Measurements from ENCODE around the gene SETD7. TPM values are rescaled to one million over a fixed set of nuclear protein-coding genes. Genes with fewer than 3 reads are reported as not detected.

SETD7 gene
- total RNA-seq, 4 donors from 2014 or later, result 19.7 to 31.3 (median 24.8) TPM

DNA sequence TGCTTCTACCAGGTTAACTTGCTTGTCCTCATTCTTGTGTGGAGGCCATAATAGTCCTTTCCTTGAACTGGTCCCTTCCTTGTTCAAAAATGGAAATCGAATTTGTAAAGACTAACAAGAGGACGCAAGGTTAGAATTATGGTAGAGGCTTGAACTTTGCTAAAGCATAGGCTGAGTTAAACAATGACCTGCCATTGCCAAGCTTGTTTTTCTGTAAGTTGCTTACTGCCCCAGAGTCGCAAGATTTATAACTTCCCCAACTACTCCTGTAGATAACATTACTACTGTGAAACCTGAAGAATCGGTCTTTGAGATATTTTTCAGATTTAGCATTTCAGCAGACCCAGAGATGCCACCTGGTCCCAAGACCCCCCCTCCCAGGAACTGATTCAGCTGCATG is 56.8 kb downstream of the SETD7 start:
- Histone ChIP-seq H3K4me1 (no peaks in the 10 kb centered on the region), H3K27me3 (no peaks in the 10 kb centered on the region), H3K9me3 (no peaks in the 10 kb centered on the region), H3K27ac (no peak overlapping the region), H3K4me3 (no peak overlapping the region), H3K36me3 (no peaks in the 10 kb centered on the region)
- DNase-seq, result no peak
- TF ChIP-seq POLR2A (IDR thresholded peaks at IDR 0.05) (no peak), EP300 (IDR thresholded peaks at IDR 0.05; ENCODE audit: low read depth) (no peak), CTCF (IDR thresholded peaks at IDR 0.05) (no peak), POLR2AphosphoS5 (IDR thresholded peaks at IDR 0.05) (no peak)
- in situ Hi-C loops (cut with MboI; ENCODE audit: low pct_ligation_motif_present in 1 of 4, low pct_unique_long_range_greater_than_20kb in 1 of 4, low sequenced_read_pairs in 3 of 4) (loop anchor here in 1 of 4 donors (10.0 kb wide), 1 partner anchor 136 kb away; no protein-coding TSS in a partner anchor), intact Hi-C loops (cut with DNase I; ENCODE audit: low total_unique reads) (loop anchor here (5.0 kb wide), 2 partner anchors 133 to 153 kb away; no protein-coding TSS in a partner anchor)
- WGBS, 2 donors (ENCODE audit: low coverage in 1 of 2), result 56 to 85% methylated on average over 3 to 4 of the region's 4 CpGs

DNA sequence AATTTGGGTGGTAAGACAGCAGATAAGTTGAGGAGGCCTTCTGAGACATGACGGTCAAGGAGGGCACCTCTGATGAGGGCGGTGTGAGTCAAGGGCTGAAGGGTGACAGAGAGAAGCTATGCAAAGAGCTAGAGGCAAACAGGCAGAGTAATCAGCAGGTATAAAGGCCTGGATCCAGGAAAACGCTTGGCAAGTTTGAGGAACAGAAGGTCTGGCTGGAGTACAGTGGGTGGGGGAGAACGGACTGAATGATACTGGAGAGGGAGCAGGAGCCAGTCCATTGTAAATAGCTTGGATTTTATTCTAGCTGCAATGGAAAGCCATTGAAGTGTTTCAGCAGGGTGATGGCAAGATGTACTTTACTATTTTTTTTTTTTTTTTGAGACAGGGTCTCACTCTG is 62.8 kb downstream of the SETD7 start:
- no peak overlapping the region for H3K4me3 ChIP-seq
- 86 to 88% methylated on average over 4 of the region's 4 CpGs for WGBS, 2 donors (ENCODE audit: low coverage in 1 of 2)
- H3K9me3 ChIP-seq, result no peaks in the 10 kb centered on the region
- H3K27ac ChIP-seq, result no peak overlapping the region
- in situ Hi-C loops (cut with MboI; ENCODE audit: low pct_ligation_motif_present in 1 of 4, low pct_unique_long_range_greater_than_20kb in 1 of 4, low sequenced_read_pairs in 3 of 4), result loop anchor here in 1 of 4 donors (10.0 kb wide), 1 partner anchor 142 kb away; no protein-coding TSS in a partner anchor
- intact Hi-C loops (cut with DNase I; ENCODE audit: low total_unique reads), result no loop called here
- no peaks in the 10 kb centered on the region for H3K27me3 ChIP-seq
- DNase-seq, result no peak
- TF ChIP-seq CTCF (IDR thresholded peaks at IDR 0.05) (no peak), POLR2AphosphoS5 (IDR thresholded peaks at IDR 0.05) (no peak), EP300 (IDR thresholded peaks at IDR 0.05; ENCODE audit: low read depth) (no peak), POLR2A (IDR thresholded peaks at IDR 0.05) (no peak)
- H3K4me1 ChIP-seq, result no peaks in the 10 kb centered on the region
- H3K36me3 ChIP-seq, result no peaks in the 10 kb centered on the region

- 90% methylated on average over 2 of the region's 2 CpGs for WGBS, 2 donors (ENCODE audit: low coverage in 1 of 2)
- in situ Hi-C loops (cut with MboI; ENCODE audit: low pct_ligation_motif_present in 1 of 4, low pct_unique_long_range_greater_than_20kb in 1 of 4, low sequenced_read_pairs in 3 of 4), result loop anchor here in 1 of 4 donors (10.0 kb wide), 1 partner anchor 142 kb away; no protein-coding TSS in a partner anchor
These were observed 63.6 kb downstream of the SETD7 start for GRCh38 chr4:139492429-139492828.

GRCh38 chr4:139489638-139490037 is 66.4 kb downstream of the SETD7 start:
- no peaks in the 10 kb centered on the region for H3K36me3 ChIP-seq
- H3K9me3 ChIP-seq, result no peaks in the 10 kb centered on the region
- intact Hi-C loops (cut with DNase I; ENCODE audit: low total_unique reads) (no loop called here), in situ Hi-C loops (cut with MboI; ENCODE audit: low pct_ligation_motif_present in 1 of 4, low pct_unique_long_range_greater_than_20kb in 1 of 4, low sequenced_read_pairs in 3 of 4) (loop anchor here in 1 of 4 donors (10.0 kb wide), 1 partner anchor 145 kb away; no protein-coding TSS in a partner anchor)
- no peak overlapping the region for H3K27ac ChIP-seq
- no peaks in the 10 kb centered on the region for H3K27me3 ChIP-seq
- DNase-seq, result no peak
- no peak overlapping the region for H3K4me3 ChIP-seq
- H3K4me1 ChIP-seq, result no peaks in the 10 kb centered on the region
- no peak for TF ChIP-seq CTCF (IDR thresholded peaks at IDR 0.05)
- no peak for TF ChIP-seq EP300 (IDR thresholded peaks at IDR 0.05; ENCODE audit: low read depth)
- no peak for TF ChIP-seq POLR2A (IDR thresholded peaks at IDR 0.05)
- TF ChIP-seq POLR2AphosphoS5 (IDR thresholded peaks at IDR 0.05), result no peak

More at GRCh38 chr4:139492429-139492828, 63.6 kb downstream of the SETD7 start:
- Histone ChIP-seq H3K4me3 (no peak overlapping the region), H3K27me3 (no peaks in the 10 kb centered on the region), H3K4me1 (no peaks in the 10 kb centered on the region), H3K9me3 (no peaks in the 10 kb centered on the region), H3K27ac (no peak overlapping the region), H3K36me3 (no peaks in the 10 kb centered on the region)
- DNase-seq, result no peak
- TF ChIP-seq CTCF (IDR thresholded peaks at IDR 0.05) (no peak), POLR2A (IDR thresholded peaks at IDR 0.05) (no peak), POLR2AphosphoS5 (IDR thresholded peaks at IDR 0.05) (no peak), EP300 (IDR thresholded peaks at IDR 0.05; ENCODE audit: low read depth) (no peak)
- intact Hi-C loops (cut with DNase I; ENCODE audit: low total_unique reads), result no loop called here
